ENCODE data around the gene UXS1.

DNA sequence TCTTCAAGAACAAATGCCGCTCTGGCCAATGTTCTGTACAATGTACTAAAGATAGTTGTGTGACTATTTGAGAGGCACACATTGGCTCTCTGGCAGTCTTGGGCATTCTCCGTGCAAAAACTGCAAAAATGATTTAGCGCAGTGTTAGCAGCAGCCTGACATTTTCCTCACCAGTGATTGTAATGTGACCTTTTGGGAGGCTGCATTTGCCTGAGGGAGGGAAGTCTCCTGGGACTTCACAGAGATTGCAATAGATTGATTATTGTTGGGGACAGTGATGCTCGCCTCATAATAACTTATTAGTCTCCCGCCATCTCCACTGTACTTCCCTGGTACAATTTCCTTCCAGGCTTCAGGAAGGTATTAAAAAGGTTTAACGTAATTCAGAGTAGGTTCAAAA, 149.2 kb downstream of the UXS1 start:
- no peak for TF ChIP-seq ATF3 (IDR thresholded peaks at IDR 0.05; ENCODE audit: insufficient read depth, low read depth, low read length)
- no peak for TF ChIP-seq POLR2AphosphoS5 (IDR thresholded peaks at IDR 0.05; ENCODE audit: low read depth, low read length)

All from H1 (cell line).